Spleen (tissue), 11 donors: ENCODE measurements around the gene NOP16. TPM values are rescaled to one million over a fixed set of nuclear protein-coding genes. Genes with fewer than 3 reads are reported as not detected.
A peak's percentile ranks its signal among the peaks of the same experiment; 100 is the strongest.

Experiments used
- DNase-seq: peaks from one replicate; pipeline ENCODE4 v3.0.0-alpha.2; 2020
- H3K27ac ChIP-seq, 8 donors: fragments of 200-600 bp; sonication (generic) in 7 of 8; 1 replicate in 4 of 8; 2 replicates in 4 of 8; pipeline versions ENCODE4 v1.5.0 to v1.8.0; 2016 to 2021; ENCODE audit warnings: inconsistent platforms in 4 of 8, mild to moderate bottlenecking in 4 of 8, moderate library complexity in 1 of 8
- H3K27me3 ChIP-seq, 7 donors: fragments of 200-600 bp; sonication (generic) in 6 of 7; replicated peaks in 1 of 7; 1 replicate in 4 of 7; 2 replicates in 3 of 7; pipeline versions ENCODE4 v1.5.0 to v1.8.0; 2016 to 2021; ENCODE audit warnings: inconsistent platforms in 3 of 7, mild to moderate bottlenecking in 1 of 7
- H3K36me3 ChIP-seq, 6 donors: fragments of 200-600 bp; sonication (generic) in 5 of 6; 1 replicate in 4 of 6; 2 replicates in 2 of 6; pipeline versions ENCODE4 v1.5.0 to v1.8.0; 2016 to 2021; ENCODE audit warnings: inconsistent platforms in 2 of 6
- H3K4me1 ChIP-seq, 6 donors: fragments of 200-600 bp; sonication (generic) in 5 of 6; 1 replicate in 3 of 6; 2 replicates in 3 of 6; pipeline versions ENCODE4 v1.5.0 to v1.8.0; 2016 to 2021; ENCODE audit warnings: inconsistent platforms in 3 of 6
- H3K4me3 ChIP-seq, 8 donors: fragments of 200-600 bp; sonication (generic) in 7 of 8; 1 replicate in 4 of 8; 2 replicates in 4 of 8; pipeline versions ENCODE4 v1.5.0 to v1.8.0; 2016 to 2021; ENCODE audit warnings: inconsistent platforms in 4 of 8, mild to moderate bottlenecking in 4 of 8, moderate library complexity in 2 of 8
- H3K9me3 ChIP-seq, 8 donors: fragments of 200-600 bp; sonication (generic) in 7 of 8; 1 replicate in 4 of 8; 2 replicates in 4 of 8; pipeline versions ENCODE4 v1.5.0 to v1.8.0; 2016 to 2021; ENCODE audit warnings: inconsistent platforms in 4 of 8
- CTCF ChIP-seq, 11 experiments: fragments of 200-600 bp in 7 of 11; fragments of 450-650 bp in 4 of 11; sonication (generic) in 4 of 11; IDR thresholded peaks in 8 of 11; conservative IDR thresholded peaks in 3 of 11; 1 replicate in 7 of 11; 2 replicates in 4 of 11; pipeline versions ENCODE4 v1.4.0 to v1.8.0; 2016 to 2021; ENCODE audit warnings: antibody characterized with exemption in 11 of 11, inconsistent platforms in 4 of 11, mild to moderate bottlenecking in 1 of 11
- POLR2A ChIP-seq, 3 donors: fragments of 450-650 bp; IDR thresholded peaks; one replicate each; pipeline ENCODE4 v1.5.1; 2017; ENCODE audit warnings: antibody characterized with exemption in 3 of 3, mild to moderate bottlenecking in 1 of 3
- POLR2AphosphoS5 ChIP-seq, 3 donors: sonication (generic); formaldehyde crosslinking; IDR thresholded peaks; one replicate each; pipeline ENCODE4 v1.5.1; 2017; ENCODE audit warnings: antibody characterized with exemption in 3 of 3
- WGBS, 5 donors: extraction: QIAGEN DNeasy Blood & Tissue Kit in 3 of 5; methylation state at CpG; one replicate each; pipeline versions ENCODE4 v1.1.5 to v1.1.7; 2013 to 2018; 5-methylcytosine and 5-hydroxymethylcytosine counted together
- intact Hi-C: fragments of 100-400 bp; cut with DNase I; formaldehyde crosslinking; loops from one replicate; pipeline ENCODE4 v1.15.0; 2023; ENCODE audit warnings: low total_unique reads
- polyA plus RNA-seq, 3 donors: library from polyadenylated mRNA; stranded (reverse); fragments of 200-250 nt; gene quantifications; one replicate each; pipeline ENCODE4 v1.2.1, GENCODE V29; 2013
- total RNA-seq, 7 donors: library from RNA; depleted of rRNA in 3 of 7; stranded (reverse); fragments of >200 nt in 3 of 7; fragmentation: NEBNext Ultra II Directional in 4 of 7; extraction: Animal tissue kit (Norgen Biotek cat#: 25700) in 4 of 7; gene quantifications; one replicate each; pipeline versions ENCODE4 v1.1.0 to v1.2.1, GENCODE V29; 2016 to 2021
- donor health status: healthy with polysubstance abuse.
- donor health status: DM: no; HTN: no; CAD: no; lungs with moderate emphysema.
- donor health status: DM: no; HTN: no; CAD: no.
- donor health status: Bipolar disorder and iron deficiency.
- donor health status: healthy.
- donor health status: DM: no; HTN: no; CAD: no.
- donor health status: DM: yes; HTN: yes; CAD: no.

The NOP16 gene
- total and polyA plus RNA-seq, 10 donors = 5.9 to 47.1 (median 15.1) TPM

GRCh38 chr5:176392526-176392925 lies 4.1 kb upstream of the NOP16 start:
- DNase-seq = peak; percentile 76
- H3K36me3 ChIP-seq = peaks cover 0 to 73% (median 22%) of the 10 kb centered on the region in 6 donors
- H3K4me1 ChIP-seq = peaks cover 10 to 42% (median 22%) of the 10 kb centered on the region in 6 donors
- no peak overlapping the region for H3K4me3 ChIP-seq
- no peaks in the 10 kb centered on the region for H3K27me3 ChIP-seq
- intact Hi-C loops = no loop called here
- peak overlapping the region in 3 of 8 donors; percentile 56 to 98 (median 97) for H3K27ac ChIP-seq
- no peaks in the 10 kb centered on the region for H3K9me3 ChIP-seq
- 89 to 96% (median 92%) methylated on average over 6 to 11 of the region's 11 CpGs for WGBS, 5 donors
- TF ChIP-seq POLR2A (IDR thresholded peaks at IDR 0.05) (no peak), CTCF (IDR thresholded peaks at IDR 0.05 in 8 of 11, conservative IDR thresholded peaks at IDR 0.05 in 3 of 11) (no peak), POLR2AphosphoS5 (IDR thresholded peaks at IDR 0.05) (no peak)

DNA sequence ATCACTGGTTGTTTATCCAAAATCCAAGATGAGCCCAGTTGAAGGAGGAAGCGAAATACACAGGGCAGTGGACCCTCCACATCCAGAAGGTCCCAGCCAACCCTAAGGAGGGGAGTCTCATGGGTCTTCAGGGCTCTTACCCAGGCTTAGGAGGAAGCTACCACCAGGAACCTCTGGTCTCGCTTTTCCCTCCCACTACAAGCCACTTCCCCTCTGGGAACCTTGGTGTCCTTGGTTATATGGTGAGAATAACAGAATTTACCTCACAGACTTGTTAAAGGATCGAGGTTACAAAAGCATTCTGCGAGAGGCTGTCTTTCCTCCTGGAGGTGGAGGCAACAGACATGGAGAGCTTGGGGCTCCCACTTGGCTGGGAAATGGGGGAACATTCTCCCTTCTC lies 3.6 kb upstream of the NOP16 start:
- DNase-seq = peak; percentile 42
- intact Hi-C loops = no loop called here
- WGBS, 5 donors = 47 to 77% (median 67%) methylated on average over 4 of the region's 4 CpGs
- no peaks in the 10 kb centered on the region for H3K9me3 ChIP-seq
- no peak overlapping the region for H3K4me3 ChIP-seq
- peaks cover 0 to 68% (median 22%) of the 10 kb centered on the region in 6 donors for H3K36me3 ChIP-seq
- peaks cover 12 to 48% (median 27%) of the 10 kb centered on the region in 6 donors for H3K4me1 ChIP-seq
- peak overlapping the region in 3 of 8 donors; percentile 56 to 98 (median 97) for H3K27ac ChIP-seq
- TF ChIP-seq POLR2AphosphoS5 (IDR thresholded peaks at IDR 0.05) = no peak
- no peak for TF ChIP-seq POLR2A (IDR thresholded peaks at IDR 0.05)
- no peak for TF ChIP-seq CTCF (IDR thresholded peaks at IDR 0.05 in 8 of 11, conservative IDR thresholded peaks at IDR 0.05 in 3 of 11)
- H3K27me3 ChIP-seq = no peaks in the 10 kb centered on the region

DNA sequence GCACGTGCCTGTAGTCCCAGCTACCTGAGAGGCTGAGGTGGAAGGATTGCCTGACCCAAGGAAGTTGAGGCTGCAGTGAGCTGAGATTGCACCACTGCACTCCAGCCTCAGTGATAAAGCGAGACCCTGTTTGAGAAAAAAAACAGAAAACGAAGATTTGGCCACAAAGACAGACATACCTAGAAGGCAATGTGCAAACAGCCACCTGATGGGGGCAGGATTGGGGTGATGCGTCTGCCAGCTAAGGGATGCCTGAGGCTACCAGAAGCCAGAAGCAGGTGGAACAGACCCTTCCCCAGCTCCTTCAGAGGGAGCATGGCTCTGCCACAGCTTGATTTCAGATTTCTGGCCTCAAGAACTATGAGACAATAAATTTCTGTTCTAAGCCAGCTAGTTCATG lies 3.1 kb upstream of the NOP16 start:
- DNase-seq = peak; percentile 30
- intact Hi-C loops = no loop called here
- 81 to 96% (median 92%) methylated on average over 4 of the region's 4 CpGs for WGBS, 5 donors
- TF ChIP-seq CTCF (IDR thresholded peaks at IDR 0.05 in 8 of 11, conservative IDR thresholded peaks at IDR 0.05 in 3 of 11) (no peak), POLR2A (IDR thresholded peaks at IDR 0.05) (no peak), POLR2AphosphoS5 (IDR thresholded peaks at IDR 0.05) (no peak)
- peaks cover 0 to 67% (median 22%) of the 10 kb centered on the region in 6 donors for H3K36me3 ChIP-seq
- peaks cover 12 to 53% (median 32%) of the 10 kb centered on the region in 6 donors for H3K4me1 ChIP-seq
- peak overlapping the region in 3 of 8 donors; percentile 56 to 98 (median 97) for H3K27ac ChIP-seq
- H3K9me3 ChIP-seq = no peaks in the 10 kb centered on the region
- H3K27me3 ChIP-seq = no peaks in the 10 kb centered on the region
- H3K4me3 ChIP-seq = no peak overlapping the region

GRCh38 chr5:176389135-176390123 lies 1.0 kb upstream of the NOP16 start:
- H3K4me3 ChIP-seq = peak overlapping the region; percentile 66 to 99 (median 95)
- 25 to 40% (median 27%) methylated on average over 29 to 41 of the region's 41 CpGs for WGBS, 5 donors
- H3K27me3 ChIP-seq = no peaks in the 10 kb centered on the region
- DNase-seq = peak; percentile 74
- H3K27ac ChIP-seq = peak overlapping the region; percentile 88 to 98 (median 97)
- peaks cover 0 to 67% (median 36%) of the 10 kb centered on the region in 6 donors for H3K36me3 ChIP-seq
- peak; percentile 90 to 93 (median 92) for TF ChIP-seq POLR2AphosphoS5 (IDR thresholded peaks at IDR 0.05)
- no peak for TF ChIP-seq CTCF (IDR thresholded peaks at IDR 0.05 in 8 of 11, conservative IDR thresholded peaks at IDR 0.05 in 3 of 11)
- TF ChIP-seq POLR2A (IDR thresholded peaks at IDR 0.05) = peak in 2 of 3 donors; percentile 54 to 79
- intact Hi-C loops = no loop called here
- peaks cover 12 to 61% (median 37%) of the 10 kb centered on the region in 6 donors for H3K4me1 ChIP-seq
- H3K9me3 ChIP-seq = no peaks in the 10 kb centered on the region
